Measurements from ENCODE around the gene ADAM21. TPM values are rescaled to one million over a fixed set of nuclear protein-coding genes. Genes with fewer than 3 reads are reported as not detected.

ADAM21 gene
- total RNA-seq, 1 experiment from 2014 or later = not detected

DNA sequence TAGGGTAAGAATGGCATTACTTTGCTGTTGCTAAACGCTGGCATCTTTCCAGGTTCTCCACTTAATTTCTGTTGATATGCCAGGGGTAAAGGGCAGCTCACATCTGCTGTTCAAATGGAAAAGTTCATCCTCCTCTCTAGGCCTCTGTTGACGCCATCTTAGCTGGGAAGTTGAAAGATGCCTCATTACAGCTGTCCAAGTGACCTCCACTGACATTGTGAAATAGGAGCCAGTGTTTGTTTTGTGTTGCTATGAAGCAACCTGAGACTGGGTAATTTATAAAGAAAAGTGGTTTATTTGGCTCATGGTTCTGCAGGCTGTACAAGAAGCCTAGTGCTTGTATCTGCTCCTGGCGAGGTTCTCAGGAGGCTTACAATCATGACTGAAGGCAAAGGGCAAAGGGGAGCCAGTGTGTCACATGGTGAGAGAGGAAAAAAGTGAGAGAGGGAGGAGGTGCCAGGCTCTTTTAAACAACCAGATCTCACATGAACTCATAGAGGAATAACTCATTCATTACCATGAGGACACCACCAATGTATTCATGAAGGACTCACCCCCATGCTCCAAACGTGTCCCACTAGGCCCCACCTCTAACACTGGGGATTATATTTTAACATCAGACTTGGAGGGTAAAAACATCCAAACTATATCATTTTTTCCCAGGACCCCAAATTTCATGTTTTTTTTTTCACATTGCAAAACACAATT is 3.2 kb upstream of the ADAM21 start:
- Mint-ChIP-seq H3K36me3 (ENCODE audit: insufficient read depth in 1 of 3, low read depth in 3 of 3) (peaks cover 7 to 40% (median 34%) of the 10 kb centered on the region in 3 experiments), H3K9me3 (peaks cover 35 to 38% of the 10 kb centered on the region in 2 experiments), H3K27ac (no peak overlapping the region), H3K4me3 (no peak overlapping the region), H3K27me3 (ENCODE audit: low read depth) (no peaks in the 10 kb centered on the region), H3K4me1 (peaks cover 3 to 6% of the 10 kb centered on the region in 2 experiments)
- no peak for TF ChIP-seq CTCF (conservative IDR thresholded peaks at IDR 0.05)
- Histone ChIP-seq H3K4ac (ENCODE audit: low read depth, low read length) (no peak overlapping the region), H4K20me1 (ENCODE audit: control insufficient read depth, insufficient read depth, insufficient read length) (no peaks in the 10 kb centered on the region), H2AK5ac (ENCODE audit: insufficient read length, low read length) (no peak overlapping the region), H4K8ac (replicated peaks; ENCODE audit: insufficient read length, low read depth, low read length) (no peak overlapping the region), H3K79me2 (ENCODE audit: insufficient read depth, low read length) (no peaks in the 10 kb centered on the region), H3K9ac (ENCODE audit: extremely low read depth, insufficient read length, low read length) (no peak overlapping the region), H3K79me1 (ENCODE audit: insufficient read depth, low read depth, low read length, poor library complexity, severe bottlenecking) (no peaks in the 10 kb centered on the region), H3K23me2 (ENCODE audit: insufficient read length, low read depth, low read length, poor library complexity, severe bottlenecking) (no peaks in the 10 kb centered on the region), H4K5ac (ENCODE audit: insufficient read length, low read depth, low read length) (no peak overlapping the region), H4K91ac (ENCODE audit: insufficient read length, low read depth, low read length) (no peak overlapping the region), H3K4me1 (ENCODE audit: insufficient read depth, low read length) (no peaks in the 10 kb centered on the region), H3K9me3 (ENCODE audit: control insufficient read depth, low read depth, low read length) (peaks cover 26% of the 10 kb centered on the region), H3T11ph (ENCODE audit: low read length) (no peak overlapping the region), H3K14ac (ENCODE audit: insufficient read depth, low read length) (no peak overlapping the region), H2BK15ac (ENCODE audit: low read depth, low read length) (no peak overlapping the region), H3K27me3 (ENCODE audit: insufficient read depth, low read length) (no peaks in the 10 kb centered on the region), H2BK5ac (ENCODE audit: insufficient read length, low read length) (no peak overlapping the region), H2BK120ac (ENCODE audit: low read depth, low read length, poor library complexity, severe bottlenecking) (no peak overlapping the region), H3K56ac (ENCODE audit: insufficient read length, low read depth, low read length) (no peak overlapping the region), H3K23ac (ENCODE audit: insufficient read length, low read depth, low read length) (no peak overlapping the region), H3K4me2 (ENCODE audit: insufficient read depth, insufficient read length, low read length) (no peak overlapping the region), H3K18ac (ENCODE audit: insufficient read length, low read depth, low read length) (no peak overlapping the region), H2AFZ (ENCODE audit: low read length) (no peak overlapping the region), H3K27ac (ENCODE audit: insufficient read length, low read depth, low read length) (no peak overlapping the region), H2BK20ac (ENCODE audit: low read depth, low read length, poor library complexity, severe bottlenecking) (no peak overlapping the region), H2BK12ac (ENCODE audit: insufficient read length, low read depth, low read length) (no peak overlapping the region)
- no peak for DNase-seq
- no CpG with 5 or more reads among the region's 4 CpGs for WGBS (ENCODE audit: extremely low coverage, insufficient read length, low lambda C conversion rate)
